ENCODE measurements around the gene PTPN13.

Gene PTPN13

GRCh38 chr4:86834901-86835300 lies 240.8 kb downstream of the PTPN13 start:
- intact Hi-C loops (cut with DNase I) = no loop called here
- no peak for DNase-seq

GRCh38 chr4:86835677-86836076 lies 241.6 kb downstream of the PTPN13 start:
- intact Hi-C loops (cut with DNase I) = no loop called here
- DNase-seq = no peak

GRCh38 chr4:86837691-86838503 lies 243.8 kb downstream of the PTPN13 start:
- intact Hi-C loops (cut with DNase I) = no loop called here
- no peak for DNase-seq

GRCh38 chr4:86840858-86841257 lies 246.7 kb downstream of the PTPN13 start:
- intact Hi-C loops (cut with DNase I) = no loop called here

GRCh38 chr4:86841309-86841708 lies 247.2 kb downstream of the PTPN13 start:
- no peak for DNase-seq
- intact Hi-C loops (cut with DNase I) = no loop called here

More at GRCh38 chr4:86840858-86841257, 246.7 kb downstream of the PTPN13 start:
- DNase-seq = no peak

GRCh38 chr4:86845593-86845992 lies 251.5 kb downstream of the PTPN13 start:
- intact Hi-C loops (cut with DNase I) = no loop called here
- DNase-seq = no peak

- DNase-seq = no peak
- intact Hi-C loops (cut with DNase I) = no loop called here
These were observed 252.8 kb downstream of the PTPN13 start for GRCh38 chr4:86846921-86847320.

GRCh38 chr4:86847571-86847970 lies 253.5 kb downstream of the PTPN13 start:
- intact Hi-C loops (cut with DNase I) = no loop called here
- no peak for DNase-seq

GRCh38 chr4:86848136-86848535 lies 254.0 kb downstream of the PTPN13 start:
- intact Hi-C loops (cut with DNase I) = no loop called here
- DNase-seq = no peak

- intact Hi-C loops (cut with DNase I) = no loop called here
- DNase-seq = peak in 6 of 42 donors; percentile 4 to 40 (median 10)
These were observed 254.9 kb downstream of the PTPN13 start, which contains the start of gene SLC10A6 for GRCh38 chr4:86848732-86849619. Gene SLC10A6, minus strand, starts transcription at chr4:86849384. Its CDS starts 269 bp downstream, at chr4:86849115.

- intact Hi-C loops (cut with DNase I) = no loop called here
- no peak for DNase-seq
These were observed 259.1 kb downstream of the PTPN13 start for GRCh38 chr4:86853209-86853608.

- intact Hi-C loops (cut with DNase I) = no loop called here
- no peak for DNase-seq
These were observed 261.5 kb downstream of the PTPN13 start for GRCh38 chr4:86855572-86855971.

- DNase-seq = no peak
These were observed 262.8 kb downstream of the PTPN13 start for GRCh38 chr4:86856896-86857295.

GRCh38 chr4:86857341-86858052 lies 263.4 kb downstream of the PTPN13 start:
- no peak for DNase-seq
- intact Hi-C loops (cut with DNase I) = no loop called here

More at GRCh38 chr4:86856896-86857295, 262.8 kb downstream of the PTPN13 start:
- intact Hi-C loops (cut with DNase I) = no loop called here

Measured in head of caudate nucleus (tissue), 42 donors.